K562 (cell line): ENCODE measurements around the gene MINDY3.

Source experiments
- CREB1 ChIP-seq, 2 experiments: sonication (generic) in 1 of 2; formaldehyde crosslinking in 1 of 2; IDR thresholded peaks; 2 replicates each; pipeline versions ENCODE4 v1.6.1 to v1.8.0; 2012 to 2022; ENCODE audit warnings: inconsistent platforms in 1 of 2, mild to moderate bottlenecking in 1 of 2, missing genetic modification reagents in 1 of 2, moderate library complexity in 1 of 2
- CTCF ChIP-seq, 3 experiments: IDR thresholded peaks in 2 of 3; conservative IDR thresholded peaks in 1 of 3; 2 replicates each; pipeline ENCODE4 v1.5.1; 2011 to 2012; ENCODE audit warnings: low read length in 3 of 3, mild to moderate bottlenecking in 3 of 3, control low read depth in 2 of 3, improper control_type of control experiment in 1 of 3, inconsistent platforms in 1 of 3, low read depth in 1 of 3, mixed read lengths in 1 of 3, moderate library complexity in 1 of 3; ENCODE audit not compliant: insufficient read depth in 2 of 3
- CXXC5 ChIP-seq: fragments of 250-450 bp; sonication (Bioruptor Pico); IDR thresholded peaks from 2 replicates; pipeline ENCODE4 v1.8.0; 2022; ENCODE audit warnings: inconsistent platforms, mild to moderate bottlenecking, moderate library complexity
- DPF2 ChIP-seq: fragments of 450-650 bp; IDR thresholded peaks from 2 replicates; pipeline ENCODE4 v1.6.1; 2016
- FOXA3 ChIP-seq, 2 experiments: fragments of 450-650 bp in 1 of 2; sonication (generic) in 1 of 2; formaldehyde crosslinking; IDR thresholded peaks in 1 of 2; conservative IDR thresholded peaks in 1 of 2; 2 replicates each; pipeline versions ENCODE4 v1.4.0 to v1.8.0; 2020 to 2022; ENCODE audit warnings: mild to moderate bottlenecking in 2 of 2, missing genetic modification reagents in 1 of 2
- NR1H2 ChIP-seq: sonication (generic); formaldehyde crosslinking; IDR thresholded peaks from 2 replicates; pipeline ENCODE4 v1.4.0; 2020; ENCODE audit warnings: mild to moderate bottlenecking, missing genetic modification reagents
- POLR2AphosphoS5 ChIP-seq: IDR thresholded peaks from 2 replicates; pipeline ENCODE4 v1.6.1; 2011; ENCODE audit warnings: mild to moderate bottlenecking, low read depth, low read length, moderate library complexity; ENCODE audit not compliant: control insufficient read depth, insufficient read depth
- POLR2G ChIP-seq: fragments of 200-400 bp; formaldehyde crosslinking; IDR thresholded peaks from 2 replicates; pipeline ENCODE4 v1.6.1; 2017; ENCODE audit warnings: low read depth, mild to moderate bottlenecking, antibody characterized with exemption, low read length, moderate library complexity
- RBBP5 ChIP-seq: fragments of 200-600 bp; sonication (generic); IDR thresholded peaks from 2 replicates; pipeline ENCODE4 v1.6.1; 2012; ENCODE audit warnings: borderline replicate concordance, mild to moderate bottlenecking, low read length, control low read depth, inconsistent platforms; ENCODE audit not compliant: insufficient read depth, poor library complexity, severe bottlenecking
- ZBTB26 ChIP-seq: fragments of 450-650 bp; formaldehyde crosslinking; IDR thresholded peaks from 2 replicates; pipeline ENCODE4 v1.4.0; 2022; ENCODE audit warnings: missing genetic modification characterization
- ZBTB43 ChIP-seq: sonication (generic); formaldehyde crosslinking; IDR thresholded peaks from 2 replicates; pipeline ENCODE4 v1.8.0; 2023; ENCODE audit warnings: mild to moderate bottlenecking, missing genetic modification reagents
- TF ChIP-seq, protein P1 (sequence below): fragments of 250-450 bp; sonication (Bioruptor Pico); IDR thresholded peaks from 2 replicates; pipeline ENCODE4 v1.4.0; 2020; ENCODE audit warnings: mild to moderate bottlenecking, moderate library complexity, borderline replicate concordance
- TF ChIP-seq, protein P2 (sequence below), 2 experiments: fragments of 450-650 bp; conservative IDR thresholded peaks; 2 replicates each; pipeline ENCODE4 v1.6.1; 2017; ENCODE audit warnings: mild to moderate bottlenecking in 2 of 2, moderate library complexity in 2 of 2
- TF ChIP-seq, protein P3 (sequence below): sonication (generic); formaldehyde crosslinking; IDR thresholded peaks from 2 replicates; pipeline ENCODE4 v1.8.0; 2022; ENCODE audit warnings: mild to moderate bottlenecking, missing genetic modification reagents, borderline replicate concordance

DNA sequence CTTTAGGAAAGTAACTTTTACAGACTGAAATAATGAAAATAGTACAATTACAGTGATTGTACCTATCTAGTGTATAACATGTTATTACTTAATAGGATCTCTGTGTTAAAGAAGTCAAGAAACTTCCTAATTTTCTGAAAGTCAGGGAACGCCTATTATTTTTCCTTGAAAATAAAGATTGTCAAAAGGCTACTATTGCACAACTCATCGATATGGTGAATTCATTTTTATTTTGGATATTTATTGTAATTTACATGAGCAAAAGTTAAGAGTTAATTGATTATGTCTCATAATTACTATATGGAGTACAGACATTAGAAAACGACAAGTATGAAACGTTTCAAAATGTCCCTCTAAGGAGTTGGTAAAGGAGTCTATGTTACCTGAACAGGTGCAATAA lies 12.8 kb downstream of the MINDY3 start:
- no peak for TF ChIP-seq RBBP5
- no peak for TF ChIP-seq CXXC5 (CRISPR knock-in tag)
- no peak for TF ChIP-seq DPF2
- no peak for TF ChIP-seq ZBTB43
- TF ChIP-seq FOXA3 (CRISPR knock-in tag; conservative IDR thresholded peaks at IDR 0.05 in 1 of 2, IDR thresholded peaks at IDR 0.05 in 1 of 2): no peak
- TF ChIP-seq, protein P1, sequence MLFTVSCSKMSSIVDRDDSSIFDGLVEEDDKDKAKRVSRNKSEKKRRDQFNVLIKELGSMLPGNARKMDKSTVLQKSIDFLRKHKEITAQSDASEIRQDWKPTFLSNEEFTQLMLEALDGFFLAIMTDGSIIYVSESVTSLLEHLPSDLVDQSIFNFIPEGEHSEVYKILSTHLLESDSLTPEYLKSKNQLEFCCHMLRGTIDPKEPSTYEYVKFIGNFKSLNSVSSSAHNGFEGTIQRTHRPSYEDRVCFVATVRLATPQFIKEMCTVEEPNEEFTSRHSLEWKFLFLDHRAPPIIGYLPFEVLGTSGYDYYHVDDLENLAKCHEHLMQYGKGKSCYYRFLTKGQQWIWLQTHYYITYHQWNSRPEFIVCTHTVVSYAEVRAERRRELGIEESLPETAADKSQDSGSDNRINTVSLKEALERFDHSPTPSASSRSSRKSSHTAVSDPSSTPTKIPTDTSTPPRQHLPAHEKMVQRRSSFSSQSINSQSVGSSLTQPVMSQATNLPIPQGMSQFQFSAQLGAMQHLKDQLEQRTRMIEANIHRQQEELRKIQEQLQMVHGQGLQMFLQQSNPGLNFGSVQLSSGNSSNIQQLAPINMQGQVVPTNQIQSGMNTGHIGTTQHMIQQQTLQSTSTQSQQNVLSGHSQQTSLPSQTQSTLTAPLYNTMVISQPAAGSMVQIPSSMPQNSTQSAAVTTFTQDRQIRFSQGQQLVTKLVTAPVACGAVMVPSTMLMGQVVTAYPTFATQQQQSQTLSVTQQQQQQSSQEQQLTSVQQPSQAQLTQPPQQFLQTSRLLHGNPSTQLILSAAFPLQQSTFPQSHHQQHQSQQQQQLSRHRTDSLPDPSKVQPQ (CRISPR knock-in tag): no peak
- no peak for TF ChIP-seq ZBTB26 (CRISPR knock-in tag)
- TF ChIP-seq, protein P2, sequence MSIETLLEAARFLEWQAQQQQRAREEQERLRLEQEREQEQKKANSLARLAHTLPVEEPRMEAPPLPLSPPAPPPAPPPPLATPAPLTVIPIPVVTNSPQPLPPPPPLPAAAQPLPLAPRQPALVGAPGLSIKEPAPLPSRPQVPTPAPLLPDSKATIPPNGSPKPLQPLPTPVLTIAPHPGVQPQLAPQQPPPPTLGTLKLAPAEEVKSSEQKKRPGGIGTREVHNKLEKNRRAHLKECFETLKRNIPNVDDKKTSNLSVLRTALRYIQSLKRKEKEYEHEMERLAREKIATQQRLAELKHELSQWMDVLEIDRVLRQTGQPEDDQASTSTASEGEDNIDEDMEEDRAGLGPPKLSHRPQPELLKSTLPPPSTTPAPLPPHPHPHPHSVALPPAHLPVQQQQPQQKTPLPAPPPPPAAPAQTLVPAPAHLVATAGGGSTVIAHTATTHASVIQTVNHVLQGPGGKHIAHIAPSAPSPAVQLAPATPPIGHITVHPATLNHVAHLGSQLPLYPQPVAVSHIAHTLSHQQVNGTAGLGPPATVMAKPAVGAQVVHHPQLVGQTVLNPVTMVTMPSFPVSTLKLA (conservative IDR thresholded peaks at IDR 0.05): no peak
- TF ChIP-seq CREB1 (IDR thresholded peaks at IDR 0.05): no peak
- TF ChIP-seq CREB1 (CRISPR knock-in tag; IDR thresholded peaks at IDR 0.05): no peak
- TF ChIP-seq POLR2AphosphoS5: no peak
- no peak for TF ChIP-seq CTCF (IDR thresholded peaks at IDR 0.05 in 2 of 3, conservative IDR thresholded peaks at IDR 0.05 in 1 of 3; ENCODE audit: insufficient read depth in 2 of 3, low read depth in 1 of 3, low read length in 3 of 3)
- TF ChIP-seq, protein P3, sequence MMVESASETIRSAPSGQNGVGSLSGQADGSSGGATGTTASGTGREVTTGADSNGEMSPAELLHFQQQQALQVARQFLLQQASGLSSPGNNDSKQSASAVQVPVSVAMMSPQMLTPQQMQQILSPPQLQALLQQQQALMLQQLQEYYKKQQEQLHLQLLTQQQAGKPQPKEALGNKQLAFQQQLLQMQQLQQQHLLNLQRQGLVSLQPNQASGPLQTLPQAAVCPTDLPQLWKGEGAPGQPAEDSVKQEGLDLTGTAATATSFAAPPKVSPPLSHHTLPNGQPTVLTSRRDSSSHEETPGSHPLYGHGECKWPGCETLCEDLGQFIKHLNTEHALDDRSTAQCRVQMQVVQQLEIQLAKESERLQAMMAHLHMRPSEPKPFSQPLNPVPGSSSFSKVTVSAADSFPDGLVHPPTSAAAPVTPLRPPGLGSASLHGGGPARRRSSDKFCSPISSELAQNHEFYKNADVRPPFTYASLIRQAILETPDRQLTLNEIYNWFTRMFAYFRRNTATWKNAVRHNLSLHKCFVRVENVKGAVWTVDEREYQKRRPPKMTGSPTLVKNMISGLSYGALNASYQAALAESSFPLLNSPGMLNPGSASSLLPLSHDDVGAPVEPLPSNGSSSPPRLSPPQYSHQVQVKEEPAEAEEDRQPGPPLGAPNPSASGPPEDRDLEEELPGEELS (CRISPR knock-in tag): no peak
- TF ChIP-seq POLR2G: no peak
- no peak for TF ChIP-seq NR1H2 (CRISPR knock-in tag)
